Measurements from ENCODE around the gene GALNT9. TPM values are rescaled to one million over a fixed set of nuclear protein-coding genes. Genes with fewer than 3 reads are reported as not detected.
"Not testable (repeated sequence)": the region's sequence is repeated elsewhere in the genome, so short reads cannot be mapped to it uniquely, and the experiment has no call there.

GALNT9 gene
- total RNA-seq, 8 experiments from 2014 or later, result 0.40 to 23.8 (median 1.3) TPM

- 17 to 65% (median 40%) methylated on average over 1 to 10 of the region's 31 CpGs; no CpG with 5 or more reads in 5 of the 10 experiments for WGBS, 10 experiments
- Histone ChIP-seq H3K4me1 (replicated peaks in 1 of 2) (no peaks in the 10 kb centered on the region), H3K27ac (no peak overlapping the region), H3K4me3 (no peak overlapping the region)
- no peak for ATAC-seq (replicated peaks in 6 of 8)
- in situ Hi-C loops (cut with MboI; ENCODE audit: low pct_unique_long_range_greater_than_20kb in 2 of 9, low sequenced_read_pairs in 9 of 9, unreplicated experiment in 9 of 9), result no loop called here
These were observed 20.4 kb downstream of the GALNT9 start for GRCh38 chr12:132308853-132309595.

DNA sequence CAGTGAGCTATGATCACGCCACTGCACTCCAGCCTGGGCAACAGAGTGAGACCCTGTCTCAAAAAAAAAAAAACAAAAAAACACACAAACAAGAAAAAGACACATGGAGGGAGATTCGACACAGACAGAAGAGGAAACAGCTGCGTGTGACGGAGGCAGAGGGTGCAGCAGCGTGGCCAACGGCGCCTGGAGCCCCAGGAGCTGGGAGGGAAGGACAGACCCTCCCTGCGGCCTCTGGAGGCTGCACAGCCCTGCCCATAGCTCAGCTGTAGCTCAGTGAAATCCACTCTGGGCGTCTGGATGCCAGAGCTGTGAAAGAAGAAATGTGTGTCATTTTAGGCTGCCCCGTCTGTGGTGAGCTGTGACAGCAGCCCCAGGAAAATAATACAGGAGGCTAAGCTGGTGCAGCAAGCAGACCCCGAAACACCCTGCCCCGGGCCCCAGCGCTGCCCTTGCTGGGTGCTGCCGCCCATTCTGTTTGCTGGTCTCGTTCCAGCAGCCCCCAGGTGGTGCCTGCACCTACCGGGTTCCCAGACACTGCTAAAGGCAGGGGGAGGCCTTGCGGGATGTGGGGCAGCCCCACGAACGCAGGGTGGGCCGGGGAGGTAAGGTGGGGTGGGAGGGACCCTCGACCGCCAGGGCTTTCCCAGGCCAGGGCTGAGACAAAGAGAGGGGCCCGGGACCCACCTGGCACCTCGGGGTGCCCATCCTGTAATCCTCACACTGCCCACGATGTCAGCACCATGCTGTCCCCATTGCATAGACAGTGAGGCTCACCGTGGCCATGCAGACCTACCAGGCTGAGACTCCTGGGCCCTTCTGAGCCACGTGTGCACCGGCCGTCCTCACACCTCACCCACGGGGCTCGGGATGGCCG is 21.2 kb downstream of the GALNT9 start:
- 10 to 67% (median 43%) methylated on average over 1 to 7 of the region's 32 CpGs; no CpG with 5 or more reads in 4 of the 10 experiments for WGBS, 10 experiments
- Histone ChIP-seq H3K4me3 (no peak overlapping the region), H3K27ac (no peak overlapping the region), H3K4me1 (replicated peaks in 1 of 2) (no peaks in the 10 kb centered on the region)
- peak in 1 of 8 experiments; percentile 19 for ATAC-seq (replicated peaks in 6 of 8)
- in situ Hi-C loops (cut with MboI; ENCODE audit: low pct_unique_long_range_greater_than_20kb in 2 of 9, low sequenced_read_pairs in 9 of 9, unreplicated experiment in 9 of 9), result no loop called here

DNA sequence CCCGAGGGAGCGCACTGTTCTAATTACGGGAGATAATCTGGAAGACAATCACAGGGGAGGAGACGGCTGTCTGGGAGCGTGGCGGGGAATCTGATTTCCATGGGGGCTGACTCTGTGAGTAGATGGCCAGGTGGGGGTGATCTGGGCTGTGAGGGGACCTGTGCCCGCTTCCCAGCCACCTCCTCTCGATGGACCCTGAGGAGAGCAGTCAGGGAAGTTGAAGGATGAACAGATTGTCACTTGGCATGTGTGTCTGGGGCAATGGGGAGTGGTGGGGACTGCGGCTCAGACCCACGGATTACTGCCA is 22.6 kb downstream of the GALNT9 start:
- Histone ChIP-seq H3K4me1 (replicated peaks in 1 of 2) (no peaks in the 10 kb centered on the region), H3K27ac (no peak overlapping the region), H3K4me3 (no peak overlapping the region)
- WGBS, 10 experiments, result 38 to 84% (median 48%) methylated on average over 4 to 6 of the region's 10 CpGs; no CpG with 5 or more reads in 5 of the 10 experiments
- ATAC-seq (replicated peaks in 6 of 8), result no peak
- in situ Hi-C loops (cut with MboI; ENCODE audit: low pct_unique_long_range_greater_than_20kb in 2 of 9, low sequenced_read_pairs in 9 of 9, unreplicated experiment in 9 of 9), result no loop called here

DNA sequence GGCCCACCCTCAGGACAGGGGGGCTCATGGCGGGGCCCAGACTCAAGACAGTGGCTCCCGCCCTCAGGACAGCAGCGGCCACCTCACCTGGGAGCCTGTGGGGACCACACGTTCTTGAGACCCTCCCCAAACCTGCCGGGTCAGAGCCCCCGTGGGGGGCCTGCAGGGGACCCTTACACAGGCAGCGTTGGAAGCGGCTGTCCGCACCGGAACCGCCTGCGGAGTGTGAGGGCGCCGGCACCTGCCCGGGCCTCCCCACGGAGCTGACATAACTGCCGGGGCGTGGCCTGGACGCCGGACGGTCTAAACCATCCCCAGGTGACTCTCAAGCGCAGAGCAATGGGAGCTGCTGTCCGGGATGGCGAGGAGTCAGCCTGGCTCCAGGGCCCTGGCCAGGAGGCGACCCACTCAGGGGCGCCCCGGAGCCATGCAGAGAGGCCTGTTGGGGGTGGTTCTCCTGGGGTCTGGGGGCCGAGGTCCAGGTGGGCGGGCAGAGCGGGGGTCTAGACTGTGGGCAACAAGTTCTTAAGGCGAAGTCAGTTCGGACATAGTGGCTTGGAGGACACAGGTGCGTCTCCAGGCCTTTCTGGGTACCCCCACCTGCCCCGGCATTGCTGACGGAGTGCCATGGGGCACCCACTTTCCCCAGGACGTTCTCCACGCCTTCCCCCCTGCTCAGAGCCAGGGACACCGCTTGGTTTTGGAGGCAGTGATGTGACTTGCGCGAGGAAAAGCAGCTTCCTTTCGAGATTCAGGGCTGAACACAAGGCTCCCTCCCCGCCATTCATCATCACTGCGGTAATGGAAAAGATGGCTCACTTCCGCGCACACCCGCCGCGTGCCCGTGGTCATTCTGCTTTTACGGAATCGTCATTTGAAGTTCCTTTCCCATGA is 23.2 kb downstream of the GALNT9 start:
- in situ Hi-C loops (cut with MboI; ENCODE audit: low pct_unique_long_range_greater_than_20kb in 2 of 9, low sequenced_read_pairs in 9 of 9, unreplicated experiment in 9 of 9), result no loop called here
- Histone ChIP-seq H3K4me1 (replicated peaks in 1 of 2) (no peaks in the 10 kb centered on the region), H3K27ac (no peak overlapping the region), H3K4me3 (no peak overlapping the region)
- WGBS, 10 experiments, result 20 to 100% (median 76%) methylated on average over 1 to 11 of the region's 51 CpGs; no CpG with 5 or more reads in 5 of the 10 experiments
- no peak for ATAC-seq (replicated peaks in 6 of 8)

DNA sequence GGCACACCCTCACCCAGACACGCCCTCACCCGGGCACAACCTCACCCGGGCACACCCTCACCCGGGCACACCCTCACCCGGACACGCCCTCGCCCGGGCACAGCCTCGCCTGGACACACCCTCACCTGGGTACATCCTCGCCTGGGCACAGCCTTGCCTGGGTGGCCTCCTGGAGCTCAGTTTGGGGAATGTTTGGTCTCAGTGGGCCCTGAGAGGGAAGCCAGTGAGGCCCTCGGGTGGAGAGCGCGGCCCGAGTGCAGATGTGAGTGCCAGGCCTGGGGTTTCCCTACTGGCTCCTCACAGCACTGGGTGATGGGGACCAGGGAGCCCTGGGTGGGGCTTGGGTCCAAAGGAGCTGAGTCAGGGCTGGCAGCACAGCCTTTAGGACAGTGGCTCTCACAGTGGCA is 23.8 kb downstream of the GALNT9 start:
- H3K27ac ChIP-seq, result no peak overlapping the region
- in situ Hi-C loops (cut with MboI; ENCODE audit: low pct_unique_long_range_greater_than_20kb in 2 of 9, low sequenced_read_pairs in 9 of 9, unreplicated experiment in 9 of 9), result no loop called here
- ATAC-seq (replicated peaks in 6 of 8), result no peak
- no peak overlapping the region for H3K4me3 ChIP-seq
- WGBS, 10 experiments, result 20 to 80% methylated on average over 1 of the region's 14 CpGs; no CpG with 5 or more reads in 8 of the 10 experiments
- no peaks in the 10 kb centered on the region for H3K4me1 ChIP-seq (replicated peaks in 1 of 2)

DNA sequence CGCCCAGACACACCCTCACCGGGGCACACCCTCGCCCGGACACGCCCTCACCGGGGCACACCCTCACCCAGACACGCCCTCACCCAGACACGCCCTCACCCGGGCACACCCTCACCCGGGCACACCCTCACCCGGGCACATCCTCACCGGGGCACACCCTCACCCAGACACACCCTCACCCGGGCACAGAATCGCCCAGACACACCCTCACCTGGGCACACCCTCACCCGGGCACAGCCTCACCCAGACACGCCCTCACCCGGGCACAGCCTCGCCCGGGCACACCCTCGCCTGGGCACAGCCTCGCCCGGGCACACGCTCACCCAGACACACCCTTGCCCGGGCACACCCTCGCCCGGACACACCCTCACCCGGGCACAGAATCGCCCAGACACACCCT is 24.5 kb downstream of the GALNT9 start:
- H3K4me1 ChIP-seq (replicated peaks in 1 of 2); H3K4me3 ChIP-seq; in situ Hi-C loops (cut with MboI; ENCODE audit: low pct_unique_long_range_greater_than_20kb in 2 of 9, low sequenced_read_pairs in 9 of 9, unreplicated experiment in 9 of 9); ATAC-seq (replicated peaks in 6 of 8); H3K27ac ChIP-seq: not testable (repeated sequence)
- WGBS, 10 experiments, result no CpG with 5 or more reads among the region's 28 CpGs

DNA sequence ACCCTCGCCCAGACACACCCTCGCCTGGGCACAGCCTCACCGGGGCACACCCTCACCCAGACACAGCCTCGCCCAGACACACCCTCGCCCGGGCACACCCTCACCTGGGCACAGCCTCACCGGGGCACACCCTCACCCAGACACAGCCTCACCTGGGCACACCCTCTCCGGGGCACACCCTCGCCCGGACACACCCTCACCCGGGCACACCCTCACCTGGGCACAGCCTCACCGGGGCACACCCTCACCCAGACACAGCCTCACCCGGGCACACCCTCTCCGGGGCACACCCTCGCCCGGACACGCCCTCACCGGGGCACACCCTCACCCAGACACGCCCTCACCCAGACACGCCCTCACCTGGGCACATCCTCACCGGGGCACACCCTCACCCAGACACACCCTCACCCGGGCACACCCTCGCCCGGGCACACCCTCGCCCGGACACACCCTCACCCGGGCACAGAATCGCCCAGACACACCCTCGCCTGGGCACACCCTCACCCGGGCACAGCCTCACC is 25.5 kb downstream of the GALNT9 start:
- H3K4me1 ChIP-seq (replicated peaks in 1 of 2); in situ Hi-C loops (cut with MboI; ENCODE audit: low pct_unique_long_range_greater_than_20kb in 2 of 9, low sequenced_read_pairs in 9 of 9, unreplicated experiment in 9 of 9); ATAC-seq (replicated peaks in 6 of 8); H3K27ac ChIP-seq; H3K4me3 ChIP-seq: not testable (repeated sequence)
- no CpG with 5 or more reads among the region's 30 CpGs for WGBS, 10 experiments

GRCh38 chr12:132302466-132303358 is 26.7 kb downstream of the GALNT9 start:
- WGBS, 10 experiments, result 14 to 72% (median 53%) methylated on average over 1 to 15 of the region's 30 CpGs; no CpG with 5 or more reads in 3 of the 10 experiments
- no peak overlapping the region for H3K27ac ChIP-seq
- H3K4me1 ChIP-seq (replicated peaks in 1 of 2), result no peaks in the 10 kb centered on the region
- no peak for ATAC-seq (replicated peaks in 6 of 8)
- no peak overlapping the region for H3K4me3 ChIP-seq
- in situ Hi-C loops (cut with MboI; ENCODE audit: low pct_unique_long_range_greater_than_20kb in 2 of 9, low sequenced_read_pairs in 9 of 9, unreplicated experiment in 9 of 9), result no loop called here

DNA sequence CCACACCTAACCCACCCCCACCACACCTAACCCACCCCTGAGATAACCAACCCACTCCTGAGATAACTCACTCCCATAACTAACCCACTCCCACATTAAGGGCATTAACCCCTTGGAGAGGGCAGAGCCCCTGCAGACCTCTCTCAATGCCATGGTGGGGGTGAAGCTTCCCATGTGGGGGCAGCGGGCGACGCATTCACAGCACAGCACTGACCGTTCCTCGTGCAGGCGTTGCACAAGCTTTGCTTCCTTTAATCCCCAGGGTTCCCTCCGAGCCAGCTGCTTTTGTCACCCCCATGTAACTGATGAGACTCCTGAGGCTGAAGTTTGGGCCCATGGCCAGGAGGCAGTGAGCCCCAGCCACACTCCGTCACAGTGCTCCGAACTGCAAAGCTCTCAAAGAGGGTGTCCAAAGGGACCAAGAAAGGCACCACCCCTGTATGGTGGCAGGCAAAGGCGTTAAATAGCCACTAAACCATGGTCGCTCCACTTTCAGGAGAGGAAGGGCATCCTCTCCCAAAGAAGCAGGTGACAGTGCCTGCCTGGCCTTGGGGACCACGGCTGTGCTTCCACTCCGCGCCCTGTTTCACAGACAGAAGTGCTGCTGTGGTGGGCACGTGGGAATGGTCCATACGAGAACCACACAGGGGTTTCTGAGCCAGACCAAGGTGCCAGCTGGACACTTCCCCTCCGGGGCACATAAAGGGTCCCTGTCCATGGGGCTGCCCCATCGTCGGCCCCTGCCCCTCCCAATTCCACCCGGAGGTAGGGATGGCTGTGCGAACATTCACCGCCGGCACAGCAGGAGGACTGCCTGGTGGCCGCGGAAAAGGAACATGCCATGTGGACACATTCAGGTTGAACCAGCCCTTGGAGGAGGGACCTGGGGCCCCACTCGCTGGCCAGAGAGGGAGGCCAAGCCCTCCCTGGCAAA is 28.3 kb downstream of the GALNT9 start:
- WGBS, 10 experiments, result 0 to 53% (median 37%) methylated on average over 1 to 11 of the region's 26 CpGs; no CpG with 5 or more reads in 4 of the 10 experiments
- no peaks in the 10 kb centered on the region for H3K4me1 ChIP-seq (replicated peaks in 1 of 2)
- H3K27ac ChIP-seq, result no peak overlapping the region
- ATAC-seq (replicated peaks in 6 of 8), result no peak
- in situ Hi-C loops (cut with MboI; ENCODE audit: low pct_unique_long_range_greater_than_20kb in 2 of 9, low sequenced_read_pairs in 9 of 9, unreplicated experiment in 9 of 9), result no loop called here
- H3K4me3 ChIP-seq, result no peak overlapping the region

GRCh38 chr12:132296063-132296462 is 33.3 kb downstream of the GALNT9 start:
- no peak overlapping the region for H3K4me3 ChIP-seq
- H3K27ac ChIP-seq, result no peak overlapping the region
- no peak for ATAC-seq (replicated peaks in 6 of 8)
- no peaks in the 10 kb centered on the region for H3K4me1 ChIP-seq (replicated peaks in 1 of 2)
- in situ Hi-C loops (cut with MboI; ENCODE audit: low pct_unique_long_range_greater_than_20kb in 2 of 9, low sequenced_read_pairs in 9 of 9, unreplicated experiment in 9 of 9), result no loop called here
- 40 to 96% (median 71%) methylated on average over 1 to 4 of the region's 18 CpGs; no CpG with 5 or more reads in 3 of the 10 experiments for WGBS, 10 experiments

GRCh38 chr12:132295561-132295960 is 33.8 kb downstream of the GALNT9 start:
- H3K4me1 ChIP-seq (replicated peaks in 1 of 2); in situ Hi-C loops (cut with MboI; ENCODE audit: low pct_unique_long_range_greater_than_20kb in 2 of 9, low sequenced_read_pairs in 9 of 9, unreplicated experiment in 9 of 9); ATAC-seq (replicated peaks in 6 of 8); H3K27ac ChIP-seq; H3K4me3 ChIP-seq: not testable (repeated sequence)
- 68 to 90% (median 82%) methylated on average over 3 to 10 of the region's 24 CpGs; no CpG with 5 or more reads in 6 of the 10 experiments for WGBS, 10 experiments
